Dorsolateral prefrontal cortex (tissue), 118 donors: ENCODE results near the gene OXCT2. TPM values are rescaled to one million over a fixed set of nuclear protein-coding genes. Genes with fewer than 3 reads are reported as not detected.

Experiments
- total RNA-seq, 120 experiments: library from RNA; stranded (reverse); gene quantifications; one replicate each; pipeline versions ENCODE4 v1.2.3 to v1.2.4, GENCODE V29; 2022

The OXCT2 gene
- total RNA-seq, 120 experiments from 2014 or later, result 0.68 to 9.4 (median 4.3) TPM

Other genes starting within 250 kb of the OXCT2 start
- 100 to 1,000 TPM in 27 of 120 experiments, 10 to 100 TPM in 93; 61.0 to 120 (median 88.9) TPM for gene PABPC4, start 194.6 kb downstream of the OXCT2 start, total RNA-seq
- gene HEYL, start 131.7 kb downstream of the OXCT2 start, total RNA-seq, result 10 to 100 TPM in 6 of 120 experiments, 1 to 10 TPM in 114; 1.6 to 14.9 (median 4.3) TPM
- gene NT5C1A, start 99.2 kb downstream of the OXCT2 start, total RNA-seq, result 10 to 100 TPM in 118 of 120 experiments, 1 to 10 TPM in 2; 6.5 to 30.5 (median 16.7) TPM
- gene HPCAL4, start 79.9 kb downstream of the OXCT2 start, total RNA-seq, result 100 to 1,000 TPM in 102 of 120 experiments, 10 to 100 TPM in 18; 40.8 to 217 (median 131) TPM
- 10 to 100 TPM; 25.6 to 57.3 (median 44.4) TPM for gene PPIE, start 32.5 kb downstream of the OXCT2 start, total RNA-seq
- 1 to 10 TPM in 119 of 120 experiments, under 1 TPM in 1; 0.96 to 8.4 (median 3.1) TPM for gene BMP8B, start 17.5 kb upstream of the OXCT2 start, total RNA-seq
- gene TRIT1, start 112.2 kb upstream of the OXCT2 start, total RNA-seq, result 10 to 100 TPM; 16.5 to 42.2 (median 27.3) TPM
- 1 to 10 TPM in 118 of 120 experiments, under 1 TPM in 2; 0.88 to 5.6 (median 2.3) TPM for gene MYCL, start 130.6 kb upstream of the OXCT2 start, total RNA-seq
- gene MFSD2A, start 183.8 kb upstream of the OXCT2 start, total RNA-seq, result 10 to 100 TPM in 118 of 120 experiments, 1 to 10 TPM in 2; 6.7 to 62.3 (median 20.8) TPM